Left renal pelvis (tissue), 4 donors: ENCODE results near the gene CDKAL1. TPM values are rescaled to one million over a fixed set of nuclear protein-coding genes. Genes with fewer than 3 reads are reported as not detected.

Source experiments
- DNase-seq, 4 donors: peaks; one replicate each; pipeline ENCODE4 v3.0.0-alpha.2; 2013; ENCODE audit warnings: low read depth in 4 of 4, low spot score in 3 of 4
- polyA plus RNA-seq, 4 donors: library from polyadenylated mRNA; unstranded; fragments of 120-200 nt; gene quantifications; one replicate each; pipeline ENCODE4 v1.2.1, GENCODE V29; 2013; ENCODE audit not compliant: insufficient read length in 4 of 4

CDKAL1 gene
- polyA plus RNA-seq, 4 donors = 14.7 to 20.4 (median 19.6) TPM

DNA sequence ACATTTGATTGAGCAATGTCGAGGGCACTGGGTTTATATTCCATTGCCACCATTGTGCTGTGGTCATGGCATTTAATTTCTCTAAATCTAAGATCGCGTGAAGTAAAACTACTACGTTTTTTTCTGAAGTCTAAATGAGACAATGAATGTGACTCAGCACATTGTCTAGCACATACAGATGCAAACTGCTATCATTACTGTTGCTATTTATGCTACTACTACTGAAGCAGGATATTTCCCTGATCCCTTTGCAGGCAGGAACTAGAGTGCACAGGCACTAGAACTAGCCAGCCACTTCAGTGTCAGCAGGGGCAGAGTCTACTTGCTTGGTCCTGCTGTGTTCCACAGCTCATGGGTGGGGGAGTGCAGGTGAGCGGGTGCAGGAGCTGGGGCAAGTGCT is 449.7 kb downstream of the CDKAL1 start:
- no peak for DNase-seq

DNA sequence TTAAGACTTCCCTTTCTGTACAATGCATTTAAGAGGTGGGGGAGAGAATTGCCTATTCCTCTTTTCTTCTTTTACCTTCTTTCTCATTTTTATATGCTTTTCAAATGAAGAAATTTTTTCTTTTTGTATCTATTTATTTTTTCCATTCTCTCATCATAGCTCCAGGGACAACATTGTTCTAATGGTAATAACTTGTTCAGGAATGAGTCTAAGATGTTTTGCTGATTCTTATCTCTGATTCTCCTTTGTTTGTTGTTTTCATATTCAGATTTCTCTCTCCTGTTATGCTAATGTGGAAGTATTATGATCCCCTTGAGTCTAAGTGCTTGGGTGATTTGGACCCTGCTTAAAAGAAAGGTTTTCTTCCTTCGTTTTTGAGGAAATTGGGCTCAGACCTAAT is 451.6 kb downstream of the CDKAL1 start:
- DNase-seq = no peak

DNA sequence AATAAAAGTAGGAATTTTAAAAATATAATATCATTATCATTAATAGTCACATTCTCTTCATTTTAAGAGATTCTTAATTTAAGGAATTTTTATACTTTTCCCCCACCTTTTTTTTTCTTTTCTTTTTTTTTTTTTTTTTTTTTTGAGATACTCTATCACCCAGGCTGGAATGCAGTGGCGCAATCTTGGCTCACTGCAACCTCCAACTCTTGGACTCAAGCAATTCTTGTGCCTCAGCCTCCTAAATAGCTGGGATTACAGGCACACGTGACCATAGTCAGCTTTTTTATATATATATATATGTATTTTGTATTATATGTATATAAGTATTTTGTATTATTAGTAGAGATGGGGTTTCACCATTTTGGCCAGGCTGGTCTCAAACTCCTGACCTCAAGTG is 457.7 kb downstream of the CDKAL1 start:
- no peak for DNase-seq

DNA sequence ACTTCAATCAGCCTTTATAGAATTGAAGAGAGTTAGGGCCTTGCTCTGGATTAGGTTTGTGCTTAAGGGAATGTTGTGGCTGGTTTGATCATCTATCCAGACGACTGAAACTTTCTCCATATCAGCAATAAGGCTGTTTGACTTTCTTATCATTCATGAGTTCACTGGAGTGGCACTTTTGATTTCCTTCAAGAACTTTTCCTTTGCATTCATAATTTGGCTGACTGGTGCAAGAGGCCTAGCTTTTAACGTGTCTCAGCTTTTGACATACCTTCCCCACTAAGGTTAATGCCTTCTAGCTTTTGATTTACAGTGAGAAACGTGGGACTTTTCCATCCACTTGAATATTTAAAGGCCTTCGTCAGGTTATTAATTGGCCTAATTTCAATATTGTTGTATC is 461.8 kb downstream of the CDKAL1 start:
- no peak for DNase-seq

DNA sequence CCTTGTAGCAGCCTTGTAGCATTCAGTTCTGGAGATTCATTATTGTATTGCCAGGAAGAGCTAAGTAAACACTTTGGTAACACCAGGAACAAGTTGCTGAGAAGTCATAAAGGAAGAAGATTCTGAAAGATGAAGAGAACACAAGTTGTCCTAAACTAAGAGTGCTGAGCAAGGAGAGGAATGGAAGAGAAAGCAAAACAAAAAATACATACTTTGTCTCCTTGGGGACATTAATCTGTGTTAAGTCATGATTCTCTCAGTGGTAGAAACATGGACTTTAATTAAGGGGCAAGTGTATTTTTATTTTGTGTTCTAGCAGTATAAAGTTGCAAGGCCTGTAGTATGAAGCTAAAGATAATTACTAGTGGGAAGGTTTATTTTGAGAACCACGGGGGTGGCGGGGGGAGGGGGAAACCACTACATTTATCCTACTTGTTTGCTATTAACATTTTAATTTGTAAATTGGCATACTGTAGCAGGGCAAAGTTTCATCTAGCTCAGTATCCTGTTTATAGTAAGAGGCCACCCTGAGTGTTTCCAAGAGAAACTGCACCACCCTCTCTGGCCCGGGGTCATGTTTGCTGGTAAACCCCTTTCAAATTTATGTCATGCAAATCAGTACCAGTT is 463.0 kb downstream of the CDKAL1 start:
- no peak for DNase-seq

DNA sequence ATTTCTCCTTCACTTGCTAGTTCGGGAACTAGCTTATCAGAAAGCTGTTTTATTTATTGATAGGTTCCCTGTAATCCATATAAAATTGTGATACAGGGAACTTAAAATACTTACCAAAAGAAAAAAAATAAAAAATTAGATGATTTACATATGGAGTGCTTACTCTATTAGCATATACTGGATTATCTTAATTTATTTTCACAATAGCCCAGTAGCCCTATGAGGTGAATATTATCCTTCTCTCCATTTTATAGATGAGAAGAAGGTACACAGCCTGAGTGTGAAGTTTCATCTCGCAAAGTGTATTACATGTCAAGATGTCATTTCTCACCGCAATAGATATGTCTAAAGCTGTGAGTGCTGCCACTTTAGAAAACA is 463.5 kb downstream of the CDKAL1 start:
- DNase-seq = no peak

DNA sequence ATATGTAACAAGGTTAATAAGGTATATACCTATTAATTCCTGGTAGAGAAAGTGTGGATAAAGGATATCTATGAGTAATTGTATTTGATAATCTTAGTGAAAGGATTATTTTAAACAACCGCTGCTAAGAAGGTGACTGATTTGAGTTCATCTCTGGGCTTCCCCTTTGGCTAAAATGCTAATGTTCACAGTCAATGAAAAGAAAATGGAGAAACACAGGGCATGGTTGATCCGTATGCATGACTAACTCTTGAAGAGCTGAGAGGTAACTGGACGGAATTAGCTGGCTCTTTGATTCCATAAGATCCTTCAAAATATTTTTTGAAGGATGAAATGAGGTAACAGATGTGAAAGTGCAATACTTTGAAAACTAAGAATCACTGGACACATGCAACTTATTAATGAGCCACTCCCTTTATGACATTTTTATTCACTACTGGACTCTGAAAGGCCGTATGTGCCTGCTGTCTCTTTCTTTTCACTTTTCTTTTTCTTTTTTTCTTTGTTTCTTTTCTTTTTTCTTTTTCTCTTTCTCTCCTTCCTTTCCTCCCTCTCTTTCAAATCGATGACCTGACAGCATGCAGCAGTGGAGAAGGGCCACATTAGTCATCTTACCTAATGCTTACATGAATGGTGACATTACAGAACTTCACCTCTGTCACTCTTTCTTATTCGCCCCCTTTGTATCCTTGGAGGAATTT is 464.6 kb downstream of the CDKAL1 start:
- no peak for DNase-seq

DNA sequence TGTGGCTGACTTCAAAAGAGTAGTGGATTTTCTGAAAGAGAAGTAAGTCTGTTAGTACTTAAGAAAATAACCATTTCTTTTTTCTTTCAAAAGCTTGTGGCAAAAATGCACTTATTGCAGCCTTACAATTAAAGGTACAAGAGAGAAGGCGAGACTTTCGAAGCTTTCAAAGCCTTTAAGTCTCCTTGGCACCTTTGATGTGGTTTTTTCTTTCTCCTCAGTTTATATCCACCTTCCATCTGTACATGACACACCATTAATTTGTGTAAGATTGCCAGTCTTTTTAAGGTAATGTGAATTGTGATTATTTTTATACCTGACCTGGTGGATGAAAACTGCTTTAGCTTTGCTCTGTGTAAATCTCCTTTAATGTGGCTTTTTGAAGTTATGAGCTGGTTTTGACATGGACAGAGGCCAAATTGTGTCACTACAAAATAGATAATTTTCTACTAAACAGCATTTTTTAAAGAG is 466.1 kb downstream of the CDKAL1 start:
- no peak for DNase-seq

DNA sequence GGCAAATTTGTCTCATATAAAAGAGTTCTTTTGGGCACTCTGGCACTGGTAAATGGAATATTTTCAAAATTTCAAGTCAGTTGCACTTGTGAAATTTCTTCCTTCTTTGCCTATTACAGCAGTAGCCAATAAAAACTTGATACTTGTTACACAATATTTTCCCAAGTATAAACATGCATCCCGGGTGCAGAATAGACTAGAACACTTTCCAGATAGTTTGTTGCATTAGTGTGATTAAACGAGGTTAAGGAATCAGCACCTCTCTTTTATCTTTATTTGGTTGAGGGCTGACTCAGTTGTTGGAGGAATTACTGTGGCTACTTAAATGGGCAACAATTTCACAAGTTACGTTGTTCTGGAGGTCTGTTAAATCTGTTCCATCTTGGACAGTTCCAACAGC is 467.5 kb downstream of the CDKAL1 start:
- DNase-seq = no peak

DNA sequence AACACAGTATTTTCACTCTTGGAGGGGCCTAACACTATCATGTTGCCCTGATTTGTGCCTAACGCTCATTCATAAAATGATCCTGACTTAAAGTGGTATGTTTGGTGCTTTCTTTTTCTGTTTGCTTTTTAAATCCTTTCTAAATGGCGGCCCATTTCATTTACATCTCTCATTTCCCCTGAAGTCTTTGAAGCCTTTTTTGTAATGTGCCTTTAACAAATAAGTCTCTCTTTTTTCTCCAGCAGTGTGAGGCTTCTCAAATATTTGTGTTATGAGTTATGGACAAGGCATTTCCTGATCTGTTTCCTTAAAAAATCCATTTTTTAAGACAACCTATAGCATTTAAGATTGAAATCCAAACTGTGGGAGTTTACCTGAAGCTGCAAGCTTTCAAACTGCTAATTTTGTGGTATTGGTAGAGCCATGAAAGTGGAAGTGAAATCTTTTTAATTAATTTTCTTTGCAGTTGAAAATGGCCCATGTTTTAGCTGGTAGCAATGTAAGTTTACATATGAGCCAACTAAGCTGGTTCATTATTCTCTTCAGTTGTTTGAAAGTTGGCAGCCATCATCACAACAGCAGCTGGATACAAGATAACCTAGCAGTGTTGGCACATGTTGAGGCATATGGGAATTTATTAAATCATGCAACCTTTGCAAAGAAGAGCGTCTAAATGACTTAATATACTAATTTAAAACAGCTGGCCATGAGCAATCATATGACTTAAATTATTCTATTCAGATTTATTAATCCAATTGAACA is 469.7 kb downstream of the CDKAL1 start:
- DNase-seq = no peak

DNA sequence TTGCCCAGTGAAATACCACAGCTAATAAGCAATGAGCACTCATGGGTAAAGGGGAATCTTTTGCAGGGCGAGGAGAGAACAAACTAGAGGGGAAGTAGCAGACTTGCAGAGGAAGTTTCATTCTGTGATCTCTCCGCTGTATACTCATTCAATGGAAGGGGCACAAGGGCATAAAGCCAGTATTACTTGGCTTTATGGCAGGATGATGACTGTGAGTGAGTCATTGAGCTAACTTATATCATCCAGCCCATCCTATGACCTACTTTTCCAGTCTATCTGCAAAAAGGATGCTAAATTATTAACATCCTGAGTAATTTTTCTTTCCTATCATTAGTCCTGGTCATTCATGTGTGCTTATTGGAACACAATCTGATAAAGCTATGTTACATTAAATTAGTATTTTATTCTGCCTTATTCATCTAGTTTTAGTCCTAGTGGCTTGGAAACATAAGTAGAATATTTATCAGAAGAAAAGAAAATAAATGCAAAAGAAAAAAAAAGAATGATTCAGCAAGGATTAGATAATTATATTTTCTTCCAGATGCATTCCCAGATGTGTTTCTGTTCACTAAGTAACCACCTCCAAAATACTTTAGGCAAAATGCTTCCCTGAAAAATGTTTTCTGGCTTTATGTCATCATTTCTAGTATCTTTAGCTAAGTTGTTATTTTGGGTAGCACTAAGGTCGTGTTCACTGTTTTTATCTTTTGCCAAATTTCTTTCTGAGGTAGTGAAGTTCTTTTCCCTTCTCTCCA is 471.7 kb downstream of the CDKAL1 start:
- DNase-seq = no peak

DNA sequence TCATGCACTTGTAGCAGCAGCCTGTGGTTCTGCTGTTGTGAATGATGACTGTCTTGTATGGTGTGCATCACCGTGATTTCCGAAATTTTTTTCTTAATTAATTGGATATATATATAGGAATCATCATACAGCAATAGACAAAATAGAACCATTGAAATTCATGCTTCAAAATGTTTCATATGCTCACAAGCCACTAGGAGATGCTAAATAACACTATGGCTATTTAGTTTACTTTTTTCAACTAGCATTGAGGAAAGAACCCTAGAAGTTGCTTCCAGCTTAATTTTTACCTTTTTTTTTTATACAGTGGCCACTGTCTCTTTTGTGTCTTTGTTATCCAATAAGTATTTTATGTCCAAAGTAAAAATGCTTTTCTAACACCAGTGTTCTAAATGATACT is 485.4 kb downstream of the CDKAL1 start:
- no peak for DNase-seq

DNA sequence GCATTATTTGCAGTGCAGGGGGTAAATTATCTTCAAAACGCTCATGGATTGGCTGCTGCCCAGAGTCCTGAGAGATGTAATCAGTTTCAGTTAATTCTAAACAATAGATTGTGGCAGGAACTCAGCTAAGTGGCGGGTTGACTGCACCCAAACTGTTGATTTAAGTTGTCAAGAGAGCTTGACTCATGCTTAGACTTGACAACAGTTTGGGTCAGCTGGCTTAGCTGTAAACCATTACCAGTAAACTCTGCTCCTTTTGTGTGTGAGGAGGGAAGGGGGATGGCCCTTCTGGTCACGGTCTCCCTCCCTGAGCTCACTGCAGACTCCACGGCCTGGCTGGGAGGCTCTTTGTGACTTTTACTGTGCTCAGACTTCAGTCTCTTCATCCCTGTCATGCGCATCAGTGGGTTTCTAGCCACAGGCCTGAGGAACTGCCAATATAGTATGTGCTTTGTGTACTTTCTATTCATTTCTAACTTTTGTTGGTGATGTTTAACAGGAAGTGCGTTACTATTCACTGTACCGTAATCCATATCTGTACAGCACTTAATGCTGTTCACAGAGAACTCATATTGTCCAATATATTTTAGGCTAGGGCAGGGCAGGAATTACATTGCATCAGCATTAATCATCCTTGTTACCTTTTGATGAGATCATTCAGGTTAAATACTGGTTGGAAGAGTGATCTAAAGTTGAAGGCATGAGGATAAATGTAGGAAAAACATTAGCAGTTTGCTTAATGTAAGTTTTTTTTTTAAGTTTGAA is 488.3 kb downstream of the CDKAL1 start:
- DNase-seq = peak in 2 of 4 donors; percentile 47 to 48

DNA sequence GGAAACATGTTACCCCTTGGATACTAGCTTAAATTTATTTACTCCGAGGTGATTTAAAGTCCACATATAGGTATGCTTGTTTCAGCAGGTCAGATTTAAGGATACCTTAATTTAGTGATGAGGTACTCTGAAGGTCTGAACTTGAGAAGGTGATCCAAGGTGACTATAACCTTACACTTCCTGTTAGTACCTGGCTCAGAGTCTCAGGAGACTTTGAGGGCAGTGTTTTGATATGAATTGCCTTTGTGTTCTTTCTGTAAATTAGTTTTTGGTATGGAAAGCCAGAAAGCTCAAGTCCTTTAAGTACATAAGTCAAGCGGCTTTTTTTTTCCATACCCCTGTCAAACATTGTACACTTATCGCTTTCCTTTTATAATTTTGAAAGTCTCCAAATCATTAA is 489.0 kb downstream of the CDKAL1 start:
- DNase-seq = no peak

DNA sequence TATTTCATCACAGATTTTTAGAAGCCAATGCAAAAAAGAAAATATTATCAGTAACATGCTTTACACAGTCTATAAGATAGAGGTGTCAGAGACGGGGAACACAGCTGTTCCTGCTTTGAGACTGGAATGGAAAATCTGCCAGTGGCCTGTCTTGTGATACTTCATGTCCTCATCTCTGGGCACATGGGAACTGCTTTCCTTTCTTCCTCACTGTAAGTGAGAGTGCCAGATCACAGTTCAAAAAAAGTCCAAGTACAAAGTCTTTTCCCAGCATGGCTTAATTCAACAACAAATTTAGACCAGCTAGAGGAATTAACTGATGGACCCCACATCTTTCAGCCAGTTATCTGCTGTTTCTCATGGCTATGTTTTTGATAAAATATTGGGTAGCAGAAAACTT is 490.4 kb downstream of the CDKAL1 start:
- no peak for DNase-seq

DNA sequence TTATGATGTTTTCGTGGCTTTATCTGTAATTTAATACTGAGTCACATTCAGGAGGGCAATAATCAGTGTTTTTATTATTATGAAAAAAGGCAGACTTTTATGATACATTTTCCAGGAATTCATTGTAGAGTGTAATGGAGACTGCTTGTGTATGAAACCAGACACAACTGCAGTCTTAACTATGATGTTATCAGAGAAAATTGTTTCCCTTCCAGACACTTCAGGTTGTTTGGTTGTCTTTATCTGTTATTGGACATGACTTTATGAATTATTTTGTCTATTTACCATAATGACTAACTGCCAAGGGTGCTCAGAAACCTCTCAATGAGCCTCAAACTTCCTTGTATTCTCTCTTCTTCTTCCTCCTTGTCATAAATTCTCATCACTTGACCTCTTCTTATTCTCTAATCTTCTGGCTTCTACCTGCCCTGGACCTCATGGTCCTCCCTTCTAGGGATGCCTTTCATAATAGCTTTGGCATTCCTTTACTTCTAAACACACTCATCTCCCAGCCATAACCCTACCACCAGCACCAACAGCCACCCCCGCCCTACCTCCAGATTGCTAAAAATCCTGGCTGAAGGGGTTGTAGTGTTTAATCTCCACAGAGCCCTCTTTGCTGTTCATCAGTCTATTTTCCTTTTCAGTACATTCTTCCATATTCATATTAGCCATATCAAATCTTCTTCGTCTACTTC is 492.5 kb downstream of the CDKAL1 start:
- no peak for DNase-seq

DNA sequence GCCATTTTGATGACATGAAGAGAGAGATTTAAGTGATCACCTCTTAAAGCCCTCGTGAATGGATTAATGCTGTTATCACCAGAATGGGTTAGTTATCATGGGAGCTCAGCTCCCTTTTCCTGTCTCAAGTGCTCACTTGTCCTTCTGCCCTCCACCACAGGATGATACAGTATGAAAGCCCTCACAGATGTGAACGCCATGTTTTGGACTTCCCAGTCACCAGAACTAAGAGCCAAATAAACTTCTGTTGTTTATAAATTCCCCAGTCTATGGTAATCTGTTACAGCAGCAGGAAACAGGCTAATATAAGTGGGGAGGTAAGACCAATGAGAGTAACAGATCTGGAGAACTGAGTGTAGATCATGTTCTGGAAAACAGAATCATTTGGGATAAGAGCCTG is 493.2 kb downstream of the CDKAL1 start:
- DNase-seq = no peak

DNA sequence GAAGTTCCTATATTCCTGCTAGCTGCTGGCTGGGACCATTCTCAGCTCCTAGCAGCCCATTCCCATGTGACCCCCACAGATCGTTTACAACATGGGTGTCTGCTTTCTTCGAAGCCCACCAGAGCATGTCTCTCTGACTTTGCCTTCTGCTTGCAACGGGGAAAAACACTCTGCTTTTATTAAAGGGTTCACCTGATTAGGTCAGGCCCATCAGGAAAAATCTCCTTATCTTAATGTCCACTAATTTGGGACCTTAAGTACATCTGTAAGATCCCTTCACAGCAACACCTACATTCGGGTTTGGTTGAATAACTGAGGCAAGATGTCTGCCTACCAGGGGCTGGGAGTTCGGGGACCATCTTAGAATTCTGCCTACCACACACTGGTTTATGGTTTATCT is 496.9 kb downstream of the CDKAL1 start:
- DNase-seq = no peak

DNA sequence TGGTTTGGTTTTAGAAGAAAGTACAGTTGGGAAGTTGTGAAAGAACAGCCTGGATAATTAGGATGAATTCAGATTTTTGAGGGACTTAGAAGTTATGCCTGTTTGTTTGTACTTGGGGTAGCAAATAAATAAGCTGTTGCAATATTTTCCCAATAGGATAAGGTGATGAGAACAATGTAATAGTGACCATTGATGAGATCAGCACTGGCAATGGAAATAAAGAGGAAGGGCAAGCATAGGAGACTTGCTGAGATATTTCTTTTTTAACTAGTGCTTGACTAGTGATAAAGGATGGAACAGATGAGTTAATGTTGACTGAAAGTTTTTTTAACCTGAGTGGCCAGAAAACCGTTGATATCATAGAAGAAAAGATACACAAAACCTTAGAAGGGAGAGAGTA is 498.8 kb downstream of the CDKAL1 start:
- DNase-seq = no peak

DNA sequence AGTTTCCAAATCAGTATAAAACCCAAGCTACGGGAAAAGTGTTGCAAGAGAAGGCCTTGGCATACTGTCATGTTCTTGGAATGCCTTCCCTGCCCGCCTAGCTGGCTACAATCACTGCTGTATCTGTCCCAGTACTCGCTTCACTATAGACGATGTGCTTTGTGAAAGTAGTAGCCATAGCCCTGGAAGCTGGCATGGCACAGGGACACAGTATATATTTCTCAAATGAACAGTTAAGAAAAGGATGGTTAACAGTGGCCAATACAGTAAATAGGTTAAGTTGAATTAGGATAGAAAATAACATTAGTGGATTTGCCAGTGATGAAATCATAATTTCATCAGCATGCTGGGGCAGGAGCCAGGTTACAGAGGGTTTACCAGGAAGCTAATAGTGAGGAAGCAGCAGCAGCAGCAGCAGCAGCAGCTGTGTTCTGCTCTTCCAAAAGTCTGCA is 499.3 kb downstream of the CDKAL1 start:
- no peak for DNase-seq
